SK-N-MC (cell line): Measurements from ENCODE around the gene ZNF500.

Experiments
- EZH2 ChIP-seq: fragments of 200-600 bp; sonication (generic); IDR thresholded peaks from one replicate; pipeline ENCODE4 v1.6.1; 2017; ENCODE audit warnings: antibody characterized with exemption
- FOXP2 ChIP-seq: optimal IDR thresholded peaks from 2 replicates; pipeline ENCODE3; 2011; ENCODE audit warnings: mild to moderate bottlenecking, moderate library complexity; ENCODE audit not compliant: insufficient read depth; ENCODE audit errors: extremely low read length, control extremely low read depth
- POLR2AphosphoS5 ChIP-seq: IDR thresholded peaks from 2 replicates; pipeline ENCODE4 v1.6.1; 2012; ENCODE audit warnings: mild to moderate bottlenecking, low read depth, low read length, borderline replicate concordance

DNA sequence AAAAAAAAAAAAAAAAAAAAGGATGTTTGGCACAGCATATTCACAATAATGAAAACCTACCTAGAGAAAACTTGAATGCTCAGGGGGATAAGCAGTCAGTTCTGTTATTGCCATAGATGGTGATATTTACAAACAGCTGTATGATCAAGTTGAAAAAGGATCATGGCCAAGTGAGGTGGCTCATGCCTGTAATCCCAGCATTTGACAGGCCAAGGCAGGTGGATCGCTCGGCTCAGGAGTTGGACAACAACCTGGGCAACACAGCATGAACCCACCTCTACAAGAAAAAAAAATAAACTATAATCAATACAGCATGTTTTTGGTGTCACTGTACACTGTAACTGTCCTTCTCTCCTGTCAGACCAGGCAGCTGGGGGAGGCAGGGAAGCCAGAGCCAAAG lies 52.0 kb downstream of the ZNF500 start:
- no peak for TF ChIP-seq EZH2
- TF ChIP-seq POLR2AphosphoS5: no peak
- no peak for TF ChIP-seq FOXP2
